Stimulated activated naive CD8-positive, alpha-beta T cell treated with anti-CD3 and anti-CD28 coated beads, Interleukin-15, amount 100 ng/mL, for 72 hours (primary cell): Measurements from ENCODE around the gene DTNBP1.

Experiments
- ATAC-seq: fragments of 150-1000 bp; cut with Tn5 transposase; 2 replicates; pipeline ENCODE4 v1.10.0; 2021; ENCODE audit warnings: mild to moderate bottlenecking, moderate library complexity
- DNase-seq, 2 donors: peaks; one replicate each; pipeline ENCODE4 v3.0.0; 2021 to 2022
- H3K27ac Mint-ChIP-seq, 2 donors: one replicate each; pipeline ENCODE4 v1.8.0; 2022; ENCODE audit warnings: mild to moderate bottlenecking in 2 of 2, mixed read lengths in 2 of 2, moderate library complexity in 2 of 2
- H3K27me3 Mint-ChIP-seq: one replicate; pipeline ENCODE4 v1.8.0; 2022; ENCODE audit warnings: mixed read lengths
- H3K4me1 Mint-ChIP-seq: one replicate; pipeline ENCODE4 v1.8.0; 2022; ENCODE audit warnings: mild to moderate bottlenecking, mixed read lengths
- H3K4me3 Mint-ChIP-seq, 2 donors: one replicate each; pipeline ENCODE4 v1.8.0; 2022; ENCODE audit warnings: mild to moderate bottlenecking in 2 of 2, mixed read lengths in 2 of 2, moderate library complexity in 1 of 2
- H3K9me3 Mint-ChIP-seq, 2 donors: one replicate each; pipeline ENCODE4 v1.8.0; 2022; ENCODE audit warnings: mixed read lengths in 2 of 2

The DTNBP1 gene

DNA sequence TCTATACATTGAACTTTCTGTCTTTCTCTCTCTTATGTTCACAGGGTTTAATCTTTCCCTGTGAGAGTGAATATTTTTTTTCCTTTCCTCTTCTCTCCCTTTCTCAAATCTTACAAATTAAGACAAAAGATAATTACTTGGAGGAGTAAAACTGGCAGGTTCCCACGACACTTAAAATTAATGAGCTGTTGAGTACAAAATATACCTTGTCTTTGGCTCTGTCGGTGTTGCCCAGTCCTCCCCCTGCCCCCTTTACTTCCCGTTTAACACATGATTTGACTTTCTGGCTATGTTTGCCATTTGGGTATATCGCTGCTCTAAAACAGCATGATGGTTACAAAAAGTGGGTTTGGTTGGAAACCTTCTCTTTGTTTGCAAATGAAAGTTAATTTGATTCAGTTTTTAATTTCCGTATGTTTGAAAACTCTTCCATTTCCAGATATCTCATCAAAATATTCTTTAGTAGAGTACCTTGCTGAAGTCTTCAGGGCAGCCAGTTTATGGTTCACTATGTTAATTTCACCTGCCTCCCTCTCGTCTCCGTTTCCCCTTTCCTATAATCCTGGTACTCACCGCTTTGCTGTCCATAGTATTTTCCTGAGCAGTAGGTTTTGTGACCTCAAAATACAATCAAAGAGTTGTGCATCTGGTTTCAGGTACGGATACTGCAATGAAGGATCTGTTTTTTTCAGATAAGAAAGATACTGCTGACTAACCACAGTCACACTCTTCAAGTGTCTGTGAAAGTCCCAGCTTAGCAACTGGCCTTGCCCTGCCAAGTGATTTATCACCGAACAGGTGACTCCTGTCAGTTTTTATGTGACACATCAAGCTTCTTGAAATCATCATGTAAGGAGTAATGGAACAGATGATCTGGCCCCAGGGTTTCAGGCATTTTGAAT, 181.2 kb downstream of the DTNBP1 start:
- Mint-ChIP-seq H3K27ac (peak overlapping the region; percentile 30 to 64), H3K27me3 (no peaks in the 10 kb centered on the region), H3K4me1 (peaks cover 53% of the 10 kb centered on the region), H3K9me3 (no peaks in the 10 kb centered on the region), H3K4me3 (peak overlapping the region; percentile 44 to 67)
- peak; percentile 72 for ATAC-seq
- peak in 1 of 2 donors; percentile 23 for DNase-seq

DNA sequence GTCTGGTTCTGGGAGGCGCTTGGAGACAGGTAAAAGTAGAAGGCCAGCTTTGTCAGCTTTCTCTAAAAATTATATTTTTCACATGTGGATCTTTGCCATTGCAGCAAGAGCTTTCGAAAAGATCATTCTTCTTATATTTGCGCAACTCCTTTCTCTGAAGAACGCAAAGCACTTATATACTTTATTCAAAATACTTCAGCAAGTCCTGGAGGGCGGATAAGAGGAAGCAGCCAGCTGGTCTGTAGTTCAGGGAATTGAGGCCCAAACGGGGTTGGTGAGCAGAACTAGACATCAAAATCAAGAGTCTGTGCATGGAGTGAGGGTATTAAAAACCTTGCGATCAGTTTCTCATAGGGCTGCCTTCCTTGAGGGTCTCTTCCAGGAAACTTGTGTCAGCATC, 182.3 kb downstream of the DTNBP1 start:
- DNase-seq, result no peak
- no peak for ATAC-seq
- Mint-ChIP-seq H3K4me3 (no peak overlapping the region), H3K4me1 (peaks cover 56% of the 10 kb centered on the region), H3K9me3 (no peaks in the 10 kb centered on the region), H3K27me3 (no peaks in the 10 kb centered on the region), H3K27ac (peak overlapping the region in 1 of 2 donors; percentile 10)

DNA sequence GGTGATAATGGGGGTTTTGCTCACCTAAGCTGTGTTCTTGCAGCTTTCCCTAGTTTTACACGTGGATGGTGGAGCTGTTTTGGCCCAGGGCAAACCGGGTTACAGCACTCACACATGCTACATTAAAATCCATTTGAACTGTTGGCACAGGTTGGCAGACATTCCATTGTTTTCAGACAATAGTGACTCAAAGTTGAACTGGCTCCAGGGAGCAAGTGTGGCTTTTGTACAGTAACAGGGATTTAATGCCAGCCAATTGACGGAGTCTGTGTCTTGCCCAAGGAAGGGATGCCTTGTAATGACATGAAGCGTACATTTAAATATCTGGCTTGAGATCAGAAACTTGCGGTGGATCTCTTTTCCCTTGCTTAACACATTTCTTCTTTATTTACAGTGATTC, 183.1 kb downstream of the DTNBP1 start:
- Mint-ChIP-seq H3K27me3 (no peaks in the 10 kb centered on the region), H3K27ac (no peak overlapping the region), H3K4me1 (peaks cover 64% of the 10 kb centered on the region), H3K9me3 (no peaks in the 10 kb centered on the region), H3K4me3 (no peak overlapping the region)
- ATAC-seq (no peak), DNase-seq (no peak)

DNA sequence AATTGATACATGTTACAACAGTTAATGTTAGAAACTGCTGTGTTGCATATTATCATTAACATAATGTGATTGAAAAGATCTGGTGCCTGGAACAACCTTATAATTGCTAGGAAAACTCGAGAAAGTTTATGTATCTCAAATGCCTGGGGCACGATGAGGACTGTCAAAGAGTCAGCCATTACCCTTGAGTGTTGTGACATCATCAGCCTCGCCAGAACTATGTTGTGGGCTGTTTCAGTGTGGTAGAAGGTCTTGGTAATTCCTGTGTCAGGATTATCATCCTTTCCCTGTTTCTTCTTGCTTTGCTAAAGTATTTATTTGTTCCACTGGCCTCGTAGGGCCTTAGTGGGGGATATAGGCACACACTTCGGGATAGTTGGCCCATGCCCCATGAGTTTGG, 185.1 kb downstream of the DTNBP1 start:
- ATAC-seq (no peak), DNase-seq (no peak)
- no peak overlapping the region for H3K4me3 Mint-ChIP-seq
- no peaks in the 10 kb centered on the region for H3K27me3 Mint-ChIP-seq
- H3K4me1 Mint-ChIP-seq, result peaks cover 62% of the 10 kb centered on the region
- H3K9me3 Mint-ChIP-seq, result no peaks in the 10 kb centered on the region
- peak overlapping the region in 1 of 2 donors; percentile 40 for H3K27ac Mint-ChIP-seq

DNA sequence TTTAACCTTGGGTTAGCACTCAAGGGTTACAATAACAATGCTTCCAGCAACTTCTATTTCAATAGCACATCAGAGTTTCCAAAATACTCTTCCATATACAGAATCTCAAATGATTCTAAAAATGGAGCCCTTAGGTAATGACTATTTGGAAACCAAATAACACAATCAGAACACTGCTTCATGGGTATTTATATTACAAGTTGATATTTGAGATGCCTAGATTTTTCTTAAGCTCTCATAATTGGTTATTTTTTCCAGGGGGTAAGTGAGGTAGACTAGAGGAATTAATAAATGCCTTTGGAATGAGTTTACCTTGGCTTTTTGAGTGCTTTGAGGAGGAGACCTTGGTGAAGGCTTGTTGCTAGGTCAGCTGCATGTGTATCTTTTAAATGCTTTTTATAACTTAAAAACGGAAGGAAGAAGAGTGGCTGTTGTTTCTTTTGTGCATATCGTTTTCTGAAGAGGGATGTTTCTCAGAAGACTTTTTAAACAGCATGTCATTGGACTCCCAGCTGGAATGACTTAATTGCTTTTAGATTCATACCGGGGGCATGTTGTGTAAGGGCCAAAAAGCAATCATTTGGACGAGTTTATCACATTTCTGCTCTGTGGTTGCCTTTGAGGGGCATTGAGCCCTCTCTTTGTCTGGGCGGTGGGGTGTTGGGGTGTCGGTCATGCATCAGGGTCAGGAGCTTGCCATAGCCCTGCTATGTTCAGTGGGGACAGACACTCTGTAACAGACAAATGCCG, 186.0 kb downstream of the DTNBP1 start:
- Mint-ChIP-seq H3K4me1 (peaks cover 59% of the 10 kb centered on the region), H3K27me3 (no peaks in the 10 kb centered on the region), H3K4me3 (no peak overlapping the region), H3K9me3 (no peaks in the 10 kb centered on the region), H3K27ac (no peak overlapping the region)
- DNase-seq (no peak), ATAC-seq (no peak)

DNA sequence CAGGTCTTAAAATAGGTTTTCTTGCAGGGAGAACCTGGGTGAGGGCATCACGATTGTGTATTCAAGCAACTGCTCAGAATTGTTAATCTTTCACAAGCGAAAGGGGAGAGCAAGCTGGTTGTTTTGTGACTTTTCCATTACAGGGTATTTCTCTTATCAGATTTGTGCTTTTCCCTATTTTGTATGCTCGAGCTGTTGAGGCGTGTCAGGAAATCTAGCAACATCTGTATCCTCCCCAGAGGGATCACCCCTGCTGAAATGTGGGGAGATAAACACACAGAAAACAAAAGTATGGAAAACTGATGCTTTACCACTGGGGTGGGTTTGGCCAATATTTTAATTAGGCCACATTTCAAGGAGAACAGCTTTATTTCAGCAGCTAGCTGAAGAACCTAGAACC, 187.0 kb downstream of the DTNBP1 start:
- Mint-ChIP-seq H3K4me3 (no peak overlapping the region), H3K27ac (peak overlapping the region in 1 of 2 donors; percentile 42), H3K4me1 (peaks cover 50% of the 10 kb centered on the region), H3K9me3 (no peaks in the 10 kb centered on the region), H3K27me3 (no peaks in the 10 kb centered on the region)
- no peak for ATAC-seq
- DNase-seq, result no peak

DNA sequence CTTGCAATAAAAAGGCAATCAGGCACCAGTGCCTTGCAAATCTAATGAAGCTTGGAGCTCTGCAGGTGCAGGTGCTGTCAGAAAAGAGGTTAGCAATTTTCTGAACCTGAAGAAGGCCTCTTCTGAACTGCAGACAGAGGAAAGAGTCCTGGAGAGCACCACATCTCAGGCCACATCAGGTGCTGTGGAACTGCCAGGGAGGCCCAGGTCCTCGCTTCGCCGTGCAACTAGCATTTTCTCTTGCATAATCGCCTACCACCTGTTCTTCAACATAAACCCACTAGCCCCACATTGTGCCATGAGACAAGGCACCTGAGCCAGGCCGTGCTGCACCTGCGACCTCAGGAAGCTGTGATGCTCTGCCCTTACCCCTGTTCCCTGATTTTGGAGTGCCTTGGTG, 187.6 kb downstream of the DTNBP1 start:
- Mint-ChIP-seq H3K4me1 (peaks cover 44% of the 10 kb centered on the region), H3K4me3 (no peak overlapping the region), H3K9me3 (no peaks in the 10 kb centered on the region), H3K27ac (no peak overlapping the region), H3K27me3 (no peaks in the 10 kb centered on the region)
- DNase-seq (no peak), ATAC-seq (no peak)

DNA sequence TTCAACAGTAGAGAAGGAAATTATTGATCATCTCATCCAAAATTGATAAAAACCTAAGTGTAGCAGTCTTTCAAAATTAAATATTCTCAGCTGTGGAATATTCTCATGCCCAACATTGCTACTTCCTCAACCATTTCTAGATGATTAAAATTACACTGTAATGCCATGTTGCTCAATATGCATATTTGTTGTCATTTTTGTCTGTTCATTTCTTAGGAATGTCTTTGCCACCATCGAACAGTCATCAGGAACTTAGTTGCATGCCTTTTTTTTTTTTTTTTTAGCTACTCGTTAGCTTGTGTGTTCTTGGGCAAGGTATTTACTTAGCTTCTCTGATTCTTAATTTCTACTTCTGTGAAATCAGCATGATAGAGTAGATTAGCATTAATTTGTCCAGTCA, 188.6 kb downstream of the DTNBP1 start:
- no peaks in the 10 kb centered on the region for H3K27me3 Mint-ChIP-seq
- no peaks in the 10 kb centered on the region for H3K9me3 Mint-ChIP-seq
- H3K4me3 Mint-ChIP-seq, result no peak overlapping the region
- peaks cover 35% of the 10 kb centered on the region for H3K4me1 Mint-ChIP-seq
- ATAC-seq (no peak), DNase-seq (no peak)
- no peak overlapping the region for H3K27ac Mint-ChIP-seq

DNA sequence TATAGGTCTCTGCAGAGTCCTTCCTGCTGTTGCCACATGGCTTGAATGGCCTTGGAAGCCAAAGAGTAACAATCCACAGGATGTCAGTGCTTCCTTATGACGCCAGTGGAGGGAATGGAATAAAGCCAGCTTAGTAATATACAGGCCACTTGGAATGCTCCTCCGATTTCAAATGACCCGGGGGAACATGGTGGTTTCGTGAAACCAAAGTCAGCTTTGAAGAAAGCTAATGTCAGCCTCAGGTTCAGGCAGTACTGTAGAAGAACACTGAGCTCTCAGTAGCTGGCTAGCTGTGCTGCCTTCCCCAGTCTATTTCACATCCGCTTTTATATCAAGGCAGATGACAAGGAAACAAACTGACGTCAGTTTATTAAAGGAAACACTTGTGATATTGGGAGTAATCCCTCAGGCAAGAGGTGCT, 189.1 kb downstream of the DTNBP1 start:
- Mint-ChIP-seq H3K27me3 (no peaks in the 10 kb centered on the region), H3K4me1 (peaks cover 30% of the 10 kb centered on the region), H3K9me3 (no peaks in the 10 kb centered on the region), H3K4me3 (no peak overlapping the region), H3K27ac (no peak overlapping the region)
- ATAC-seq (no peak), DNase-seq (no peak)

DNA sequence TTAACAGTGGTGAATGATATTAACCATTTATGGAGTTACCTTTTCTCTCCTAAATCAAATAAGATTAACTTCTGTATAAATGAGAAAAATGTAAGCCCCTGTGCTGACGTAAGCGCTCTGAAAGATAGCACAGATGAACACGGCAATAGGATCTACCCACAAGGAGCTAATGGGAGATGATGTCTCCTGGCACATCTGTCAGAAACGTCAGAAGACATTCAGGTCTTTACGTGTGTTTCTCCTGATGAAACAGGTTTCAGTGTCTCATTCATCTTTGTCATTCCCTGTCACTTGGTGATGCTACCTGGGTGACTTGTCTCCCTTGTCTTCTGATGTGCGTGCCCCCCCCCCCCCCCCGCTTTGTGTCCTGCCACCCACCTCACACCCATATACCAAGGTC, 189.7 kb downstream of the DTNBP1 start:
- H3K9me3 Mint-ChIP-seq, result no peaks in the 10 kb centered on the region
- ATAC-seq (no peak), DNase-seq (no peak)
- H3K4me1 Mint-ChIP-seq, result peaks cover 30% of the 10 kb centered on the region
- no peak overlapping the region for H3K27ac Mint-ChIP-seq
- H3K27me3 Mint-ChIP-seq, result no peaks in the 10 kb centered on the region
- H3K4me3 Mint-ChIP-seq, result no peak overlapping the region
